Epithelial cell of proximal tubule (primary cell): Measurements from ENCODE around the gene LHX5. TPM values are rescaled to one million over a fixed set of nuclear protein-coding genes. Genes with fewer than 3 reads are reported as not detected.

ENCODE experiments used
- DNase-seq: peaks from one replicate; pipeline ENCODE4 v3.0.0-alpha.2; 2011; ENCODE audit warnings: low read depth
- H3K4me3 ChIP-seq: 2 replicates; pipeline ENCODE4 v1.5.1; 2011; ENCODE audit warnings: low read depth, mild to moderate bottlenecking, low read length
- CTCF ChIP-seq: conservative IDR thresholded peaks from 2 replicates; pipeline ENCODE4 v1.5.1; 2012; ENCODE audit warnings: low read depth, mild to moderate bottlenecking, low read length
- total RNA-seq: library from RNA; depleted of rRNA; stranded (reverse); fragments of >200 nt; gene quantifications from 2 replicates; pipeline ENCODE4 v1.2.3, GENCODE V29; 2015

The LHX5 gene
- total RNA-seq, 1 donor from 2014 or later: 0.06 TPM

GRCh38 chr12:113478351-113479011 is 6.8 kb upstream of the LHX5 start:
- TF ChIP-seq CTCF: no peak
- no peak overlapping the region for H3K4me3 ChIP-seq
- DNase-seq: no peak

DNA sequence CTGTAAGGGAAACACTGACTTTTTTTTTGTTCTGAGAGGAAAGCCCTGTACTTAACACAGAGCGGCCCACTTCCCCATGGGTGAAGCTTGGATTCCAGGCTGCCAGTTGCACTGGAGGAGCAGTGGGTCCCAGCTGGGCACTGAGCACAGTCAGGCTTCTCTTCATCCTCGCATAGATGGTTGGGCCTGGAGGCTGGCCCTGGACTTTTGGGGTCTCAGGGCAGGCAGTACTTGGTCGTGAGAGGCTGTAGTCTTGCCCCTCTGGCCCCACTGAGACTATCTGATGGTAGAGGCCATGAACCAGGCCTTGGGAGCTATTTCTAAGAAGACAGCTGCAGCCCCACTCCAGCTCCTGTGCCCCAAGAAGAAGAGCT is 6.2 kb upstream of the LHX5 start:
- H3K4me3 ChIP-seq: no peak overlapping the region
- TF ChIP-seq CTCF: no peak
- no peak for DNase-seq

- no peak overlapping the region for H3K4me3 ChIP-seq
- no peak for DNase-seq
- TF ChIP-seq CTCF: no peak
Measured at GRCh38 chr12:113477171-113477841, 5.6 kb upstream of the LHX5 start.

GRCh38 chr12:113476176-113476986 is 4.7 kb upstream of the LHX5 start:
- no peak overlapping the region for H3K4me3 ChIP-seq
- no peak for TF ChIP-seq CTCF
- no peak for DNase-seq

DNA sequence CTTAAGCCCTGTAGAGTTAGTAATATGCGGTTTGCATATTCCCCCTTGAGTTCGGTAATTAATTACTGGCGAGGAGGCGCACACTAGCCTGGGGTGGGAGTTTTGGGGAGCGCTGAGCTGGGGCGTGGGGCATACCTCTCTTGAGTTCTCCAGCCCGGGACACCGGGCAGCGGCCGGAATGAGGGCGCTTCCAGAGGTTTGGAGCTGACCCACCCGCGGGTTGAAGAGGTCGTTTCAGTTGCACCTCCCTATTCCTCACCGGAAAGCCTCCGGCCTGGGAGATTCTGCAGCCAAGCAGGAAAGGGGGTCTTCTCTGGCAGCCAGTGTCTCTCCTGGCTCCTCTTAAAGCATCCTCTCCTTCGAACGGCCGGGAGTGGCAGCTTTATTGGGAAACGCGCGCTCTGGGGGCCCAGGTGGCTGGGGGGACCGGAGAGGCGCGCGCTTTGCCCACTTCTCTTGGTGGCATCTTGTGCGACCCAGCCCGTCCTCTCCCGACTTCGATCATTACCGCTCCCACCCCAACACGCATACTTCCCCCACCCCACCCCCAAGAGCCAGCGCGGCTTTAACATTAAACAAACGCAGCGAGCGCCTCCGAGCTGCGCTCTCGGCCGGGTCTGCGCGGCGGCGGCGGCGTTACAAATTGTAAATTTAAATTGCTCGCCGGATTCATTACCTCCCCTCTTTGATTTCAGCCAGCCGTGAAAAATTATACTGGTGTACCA is 3.9 kb upstream of the LHX5 start:
- H3K4me3 ChIP-seq: no peak overlapping the region
- no peak for TF ChIP-seq CTCF
- no peak for DNase-seq

GRCh38 chr12:113474635-113475436 is 3.2 kb upstream of the LHX5 start:
- no peak overlapping the region for H3K4me3 ChIP-seq
- no peak for TF ChIP-seq CTCF
- no peak for DNase-seq
